SK-MEL-5 (cell line): ENCODE measurements around the gene ALX3. TPM values are rescaled to one million over a fixed set of nuclear protein-coding genes. Genes with fewer than 3 reads are reported as not detected.
A peak's percentile ranks its signal among the peaks of the same experiment; 100 is the strongest.
"Not testable (repeated sequence)": the region's sequence is repeated elsewhere in the genome, so short reads cannot be mapped to it uniquely, and the experiment has no call there.

ENCODE experiments used
- DNase-seq: peaks from one replicate; pipeline ENCODE4 v3.0.0-alpha.2; 2016; ENCODE audit warnings: low read depth, low spot score
- in situ Hi-C: cut with HindIII; loops from 2 replicates; pipeline ENCODE4 v1.10.0; 2016; ENCODE audit warnings: low sequenced_read_pairs, high pct_unique_total_duplicates, low pct_unique_long_range_greater_than_20kb
- total RNA-seq: library from RNA; depleted of rRNA; stranded (reverse); fragments of >200 nt; shearing (Covaris generic); gene quantifications from 2 replicates; pipeline ENCODE4 v1.2.3, GENCODE V29; 2014

The ALX3 gene
- total RNA-seq, 1 experiment from 2014 or later: not detected

DNA sequence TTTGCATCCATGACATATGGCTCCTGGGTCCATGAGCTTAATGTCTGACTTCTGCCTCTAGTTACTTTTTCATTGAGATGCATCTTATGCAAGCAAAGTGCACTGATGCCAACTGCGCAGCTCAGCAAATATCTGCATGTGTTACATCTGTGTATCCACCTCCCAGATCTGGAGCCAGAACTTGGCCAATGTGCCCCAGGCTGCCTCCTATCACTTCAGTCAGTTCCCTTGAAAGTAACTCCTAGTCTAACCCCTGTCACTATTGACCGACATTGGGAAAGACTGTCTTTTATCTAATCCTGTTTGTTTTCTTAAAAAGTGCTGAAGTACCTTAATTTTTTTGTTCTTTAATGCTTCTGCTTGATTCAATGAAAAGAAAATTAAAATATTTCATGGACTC lies 22.5 kb upstream of the ALX3 start:
- DNase-seq: no peak
- in situ Hi-C loops: no loop called here

GRCh38 chr1:110091791-110092190 lies 21.3 kb upstream of the ALX3 start:
- no peak for DNase-seq
- in situ Hi-C loops: no loop called here

- in situ Hi-C loops: no loop called here
Measured at GRCh38 chr1:110091381-110091780, 20.9 kb upstream of the ALX3 start.

GRCh38 chr1:110089561-110090275 lies 19.2 kb upstream of the ALX3 start:
- DNase-seq: no peak
- in situ Hi-C loops: no loop called here

More at GRCh38 chr1:110091381-110091780, 20.9 kb upstream of the ALX3 start:
- DNase-seq: no peak

DNA sequence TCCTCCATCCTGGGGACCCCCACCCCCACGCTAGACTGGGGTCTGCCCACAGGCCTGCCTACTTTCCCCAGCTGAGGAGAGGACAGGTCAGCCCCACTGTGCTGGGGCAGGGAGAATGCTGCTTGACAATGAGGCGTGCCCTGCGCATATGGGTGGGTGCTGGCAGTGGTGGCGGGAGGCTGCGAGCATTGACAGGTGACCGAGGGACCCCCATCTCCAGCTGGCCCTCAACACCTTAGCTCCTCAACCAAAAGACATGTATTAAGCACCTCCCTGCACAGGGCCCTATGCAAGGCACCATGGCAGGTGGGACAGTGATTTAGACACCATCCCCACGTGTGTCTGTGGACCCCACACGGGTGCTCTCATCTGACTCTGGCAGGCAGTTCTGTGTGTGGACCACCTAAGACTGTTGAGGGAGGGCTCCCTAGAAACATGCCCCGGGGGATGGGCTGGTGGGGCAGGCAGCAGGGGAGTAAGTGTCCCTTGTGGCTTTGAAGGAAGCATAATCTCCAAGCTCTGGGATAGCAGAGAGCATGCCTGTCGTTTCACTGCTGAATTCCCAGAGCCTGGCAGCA lies 18.4 kb upstream of the ALX3 start:
- no peak for DNase-seq
- in situ Hi-C loops: no loop called here

GRCh38 chr1:110087812-110088738 lies 17.6 kb upstream of the ALX3 start:
- peak; percentile 71 for DNase-seq
- in situ Hi-C loops: no loop called here

DNA sequence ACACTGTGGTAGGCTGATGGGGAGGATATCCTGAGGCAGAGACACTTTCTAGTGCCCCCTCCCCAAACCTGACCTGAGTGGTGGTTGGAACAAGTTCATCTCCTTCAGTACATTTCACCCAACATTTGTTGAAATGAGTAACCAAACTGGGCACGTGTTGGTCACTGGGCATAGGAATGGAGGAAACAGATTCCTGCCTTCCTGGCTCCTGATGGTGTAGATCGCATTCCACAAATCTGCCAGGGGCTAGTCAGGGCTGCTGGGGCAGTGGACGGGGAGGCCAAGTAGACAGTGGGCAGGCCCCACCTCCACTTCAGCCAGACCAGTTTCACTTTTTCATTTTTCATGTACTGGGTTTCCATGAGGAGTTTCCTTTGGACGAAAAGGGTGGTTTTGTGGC lies 16.5 kb upstream of the ALX3 start:
- DNase-seq: no peak
- in situ Hi-C loops: no loop called here

- DNase-seq: no peak
- in situ Hi-C loops: no loop called here
Measured at GRCh38 chr1:110085671-110086070, 15.2 kb upstream of the ALX3 start.

- no peak for DNase-seq
- in situ Hi-C loops: no loop called here
Measured at GRCh38 chr1:110084227-110085078, 14.0 kb upstream of the ALX3 start.

GRCh38 chr1:110083866-110084226 lies 13.4 kb upstream of the ALX3 start:
- in situ Hi-C loops: no loop called here
- no peak for DNase-seq

- DNase-seq: no peak
- in situ Hi-C loops: no loop called here
Measured at GRCh38 chr1:110083061-110083865, 12.8 kb upstream of the ALX3 start.

- DNase-seq: no peak
- in situ Hi-C loops: no loop called here
Measured at GRCh38 chr1:110082477-110082876, 12.0 kb upstream of the ALX3 start.

GRCh38 chr1:110081061-110081460 lies 10.6 kb upstream of the ALX3 start:
- no peak for DNase-seq
- in situ Hi-C loops: no loop called here

- DNase-seq, in situ Hi-C loops: not testable (repeated sequence)
Measured at GRCh38 chr1:110079995-110080394, 9.5 kb upstream of the ALX3 start.

- in situ Hi-C loops: no loop called here
- DNase-seq: no peak
Measured at GRCh38 chr1:110076789-110077500, 6.5 kb upstream of the ALX3 start.

DNA sequence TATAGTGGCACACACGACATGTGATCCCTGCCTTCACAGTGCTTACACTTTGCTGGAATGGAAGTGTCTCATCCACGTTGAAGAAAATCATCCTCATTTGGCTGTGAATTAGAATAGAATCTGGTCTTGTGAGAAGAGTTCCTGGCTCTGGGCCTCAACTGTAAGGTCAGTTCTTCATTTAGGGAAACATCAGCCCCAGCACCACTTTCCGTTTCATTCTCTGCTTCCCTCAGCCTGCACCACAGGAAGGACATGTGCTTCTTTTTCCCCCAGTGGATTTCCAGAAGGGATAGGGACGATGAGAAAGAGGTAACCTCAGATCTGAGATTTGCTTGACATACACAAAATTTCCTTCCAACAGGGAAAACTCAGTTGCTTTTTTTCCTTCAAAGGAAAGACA lies 3.7 kb upstream of the ALX3 start:
- DNase-seq: no peak
- in situ Hi-C loops: no loop called here
